ENCODE data around the gene ZNF438. TPM values are rescaled to one million over a fixed set of nuclear protein-coding genes. Genes with fewer than 3 reads are reported as not detected.

ZNF438 gene
- total RNA-seq, 2 donors from 2014 or later, result 2.7 to 4.3 TPM

DNA sequence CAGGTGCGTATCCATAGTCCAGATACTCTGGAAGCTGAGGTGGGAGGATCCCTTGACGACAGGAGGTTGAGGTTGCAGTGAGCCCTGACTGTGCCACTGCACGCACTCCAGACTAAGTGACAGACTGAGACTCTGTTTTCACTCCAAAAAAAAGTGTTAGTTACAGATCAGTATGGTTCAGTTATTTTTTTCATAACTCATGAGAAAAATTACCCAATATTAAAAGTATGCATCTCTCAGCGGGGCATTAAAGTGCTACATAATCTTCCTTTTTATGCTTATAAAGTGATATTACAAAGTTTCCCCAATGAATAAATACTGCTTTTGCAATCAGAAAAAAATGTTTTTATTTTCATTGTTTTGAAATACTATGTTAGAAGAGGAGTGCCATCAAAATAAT, 147.9 kb downstream of the ZNF438 start:
- H3K9me3 ChIP-seq, result no peaks in the 10 kb centered on the region
- no peaks in the 10 kb centered on the region for H3K27me3 ChIP-seq
- intact Hi-C loops (cut with DNase I), result no loop called here
- no peak overlapping the region for H3K4me3 ChIP-seq
- DNase-seq, result no peak
- H3K36me3 ChIP-seq, result no peaks in the 10 kb centered on the region
- H3K27ac ChIP-seq, result no peak overlapping the region
- no peak overlapping the region for H3K9ac ChIP-seq (ENCODE audit: low read depth in 2 of 2, low read length in 2 of 2)
- H3K4me1 ChIP-seq, result no peaks in the 10 kb centered on the region
- TF ChIP-seq, protein P1, sequence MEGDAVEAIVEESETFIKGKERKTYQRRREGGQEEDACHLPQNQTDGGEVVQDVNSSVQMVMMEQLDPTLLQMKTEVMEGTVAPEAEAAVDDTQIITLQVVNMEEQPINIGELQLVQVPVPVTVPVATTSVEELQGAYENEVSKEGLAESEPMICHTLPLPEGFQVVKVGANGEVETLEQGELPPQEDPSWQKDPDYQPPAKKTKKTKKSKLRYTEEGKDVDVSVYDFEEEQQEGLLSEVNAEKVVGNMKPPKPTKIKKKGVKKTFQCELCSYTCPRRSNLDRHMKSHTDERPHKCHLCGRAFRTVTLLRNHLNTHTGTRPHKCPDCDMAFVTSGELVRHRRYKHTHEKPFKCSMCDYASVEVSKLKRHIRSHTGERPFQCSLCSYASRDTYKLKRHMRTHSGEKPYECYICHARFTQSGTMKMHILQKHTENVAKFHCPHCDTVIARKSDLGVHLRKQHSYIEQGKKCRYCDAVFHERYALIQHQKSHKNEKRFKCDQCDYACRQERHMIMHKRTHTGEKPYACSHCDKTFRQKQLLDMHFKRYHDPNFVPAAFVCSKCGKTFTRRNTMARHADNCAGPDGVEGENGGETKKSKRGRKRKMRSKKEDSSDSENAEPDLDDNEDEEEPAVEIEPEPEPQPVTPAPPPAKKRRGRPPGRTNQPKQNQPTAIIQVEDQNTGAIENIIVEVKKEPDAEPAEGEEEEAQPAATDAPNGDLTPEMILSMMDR (IDR thresholded peaks at IDR 0.05), result no peak

DNA sequence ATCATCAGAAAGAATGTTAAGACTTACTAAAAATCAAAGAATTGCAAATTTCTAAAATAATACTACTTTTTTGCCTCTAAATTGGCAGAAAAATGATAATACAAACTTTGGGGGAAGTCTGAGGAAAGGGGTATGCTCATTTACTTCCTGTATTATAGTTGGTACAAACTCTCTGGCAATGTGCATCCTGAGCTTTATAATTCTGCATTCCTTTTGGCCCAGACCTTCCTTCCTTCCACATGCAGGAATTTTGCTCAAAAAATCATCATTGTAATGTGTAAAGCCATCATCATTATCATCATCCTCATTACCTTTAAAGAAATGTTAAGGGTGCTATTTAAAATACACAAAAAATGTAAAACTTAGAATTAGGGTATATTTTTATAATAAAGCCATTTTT, 148.5 kb downstream of the ZNF438 start:
- TF ChIP-seq, protein P1 (IDR thresholded peaks at IDR 0.05), result no peak
- no peak overlapping the region for H3K9ac ChIP-seq (ENCODE audit: low read depth in 2 of 2, low read length in 2 of 2)
- no peak for DNase-seq
- no peaks in the 10 kb centered on the region for H3K4me1 ChIP-seq
- intact Hi-C loops (cut with DNase I), result no loop called here
- H3K9me3 ChIP-seq, result no peaks in the 10 kb centered on the region
- H3K27me3 ChIP-seq, result no peaks in the 10 kb centered on the region
- H3K27ac ChIP-seq, result no peak overlapping the region
- no peak overlapping the region for H3K4me3 ChIP-seq
- H3K36me3 ChIP-seq, result no peaks in the 10 kb centered on the region

DNA sequence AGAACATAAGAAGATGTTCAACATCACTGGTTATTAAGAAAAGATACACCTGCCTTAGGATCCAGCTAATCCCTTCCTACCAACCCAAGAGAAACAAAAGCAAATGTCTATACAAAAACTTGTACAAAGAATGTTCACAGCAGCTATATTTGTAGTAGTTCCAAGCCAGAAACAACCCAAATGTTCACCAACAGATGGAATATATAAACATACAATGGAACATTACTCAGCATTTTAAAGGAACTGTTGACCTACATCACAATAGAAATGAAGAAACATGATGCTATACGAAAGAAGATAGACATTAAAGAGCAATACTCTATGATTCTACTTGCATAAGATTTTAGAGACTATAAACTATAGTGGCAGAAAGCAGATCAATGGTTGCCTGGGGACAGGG, 149.4 kb downstream of the ZNF438 start:
- H3K4me1 ChIP-seq, result no peaks in the 10 kb centered on the region
- H3K9me3 ChIP-seq, result no peaks in the 10 kb centered on the region
- H3K9ac ChIP-seq (ENCODE audit: low read depth in 2 of 2, low read length in 2 of 2), result no peak overlapping the region
- no peak for DNase-seq
- H3K27me3 ChIP-seq, result no peaks in the 10 kb centered on the region
- no peak overlapping the region for H3K27ac ChIP-seq
- TF ChIP-seq, protein P1 (IDR thresholded peaks at IDR 0.05), result no peak
- H3K4me3 ChIP-seq, result no peak overlapping the region
- intact Hi-C loops (cut with DNase I), result no loop called here
- no peaks in the 10 kb centered on the region for H3K36me3 ChIP-seq

DNA sequence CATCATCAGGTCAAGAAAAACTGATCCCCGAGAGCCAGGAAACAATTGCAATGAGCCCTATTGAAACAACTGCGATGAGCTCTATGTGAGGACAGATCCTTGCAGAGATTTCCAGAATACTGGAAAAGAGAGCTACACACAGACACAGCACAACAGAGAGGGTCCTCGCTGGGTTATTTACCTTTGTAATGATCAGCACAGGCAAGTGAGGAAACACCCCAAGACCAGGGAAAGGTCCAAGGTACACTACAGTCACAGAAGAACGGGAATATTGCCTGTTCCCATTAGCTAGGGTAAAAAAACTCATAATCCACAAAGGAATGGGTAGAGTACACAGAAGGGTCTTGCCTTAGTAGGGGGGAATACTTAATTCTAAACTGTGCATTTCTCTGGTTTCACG, 152.7 kb downstream of the ZNF438 start:
- no peaks in the 10 kb centered on the region for H3K27me3 ChIP-seq
- H3K27ac ChIP-seq, result no peak overlapping the region
- DNase-seq, result no peak
- no peak overlapping the region for H3K9ac ChIP-seq (ENCODE audit: low read depth in 2 of 2, low read length in 2 of 2)
- intact Hi-C loops (cut with DNase I), result no loop called here
- no peaks in the 10 kb centered on the region for H3K4me1 ChIP-seq
- H3K36me3 ChIP-seq, result no peaks in the 10 kb centered on the region
- no peaks in the 10 kb centered on the region for H3K9me3 ChIP-seq
- H3K4me3 ChIP-seq, result no peak overlapping the region
- TF ChIP-seq, protein P1 (IDR thresholded peaks at IDR 0.05), result no peak

DNA sequence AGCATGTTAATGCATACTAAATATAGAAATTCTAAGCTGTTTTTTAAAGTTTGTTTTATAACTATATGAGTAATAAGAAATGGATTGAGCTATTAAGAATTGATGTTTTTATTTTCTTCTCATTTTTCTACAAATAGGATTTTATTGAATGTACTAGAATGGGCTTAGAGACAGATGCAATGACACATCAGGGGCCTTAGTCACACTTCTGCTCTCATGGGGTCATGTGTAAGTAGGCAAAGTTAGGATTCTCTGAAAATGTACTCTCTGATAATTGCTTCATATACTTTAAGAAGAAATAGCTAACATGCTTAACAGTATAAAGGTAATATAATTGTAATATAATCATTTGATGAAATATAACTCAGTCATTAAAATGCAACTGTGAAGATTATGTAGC, 154.6 kb downstream of the ZNF438 start:
- Histone ChIP-seq H3K9ac (ENCODE audit: low read depth in 2 of 2, low read length in 2 of 2) (no peak overlapping the region), H3K4me1 (no peaks in the 10 kb centered on the region), H3K4me3 (no peak overlapping the region), H3K36me3 (no peaks in the 10 kb centered on the region), H3K9me3 (no peaks in the 10 kb centered on the region), H3K27me3 (no peaks in the 10 kb centered on the region), H3K27ac (no peak overlapping the region)
- intact Hi-C loops (cut with DNase I), result no loop called here
- TF ChIP-seq, protein P1 (IDR thresholded peaks at IDR 0.05), result no peak
- no peak for DNase-seq

DNA sequence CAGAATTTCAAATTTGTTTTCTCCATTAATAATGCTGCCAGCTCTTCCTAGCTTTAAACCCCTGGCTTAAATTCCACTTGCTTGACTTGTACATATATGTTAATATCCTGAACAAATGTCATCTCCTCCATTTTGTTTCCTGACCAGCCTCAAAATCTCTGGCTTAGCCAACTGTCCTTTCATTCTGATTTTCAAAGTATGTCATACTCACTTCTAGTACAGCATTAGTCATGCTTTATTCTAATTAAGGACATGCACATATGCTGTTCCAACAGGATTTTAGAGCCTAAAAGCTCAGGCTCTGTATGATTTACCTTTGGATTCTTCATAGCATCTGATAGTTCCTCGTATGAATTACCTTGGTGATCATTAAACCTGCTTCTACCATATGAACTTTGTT, 158.3 kb downstream of the ZNF438 start:
- Histone ChIP-seq H3K27me3 (no peaks in the 10 kb centered on the region), H3K4me1 (no peaks in the 10 kb centered on the region), H3K27ac (no peak overlapping the region), H3K9ac (ENCODE audit: low read depth in 2 of 2, low read length in 2 of 2) (no peak overlapping the region), H3K4me3 (no peak overlapping the region), H3K9me3 (no peaks in the 10 kb centered on the region), H3K36me3 (no peaks in the 10 kb centered on the region)
- TF ChIP-seq, protein P1 (IDR thresholded peaks at IDR 0.05), result no peak
- DNase-seq, result no peak
- intact Hi-C loops (cut with DNase I), result no loop called here
